Neuronal stem cell (in vitro differentiated cells): Measurements from ENCODE around the gene RAB5A.
"Not testable (repeated sequence)": the region's sequence is repeated elsewhere in the genome, so short reads cannot be mapped to it uniquely, and the experiment has no call there.

Experiments used
- DNase-seq: peaks from one replicate; pipeline ENCODE4 v3.0.0-alpha.2; 2013; ENCODE audit warnings: low spot score
- H2AFZ ChIP-seq: one replicate; pipeline ENCODE4 v1.6.1; 2013; ENCODE audit warnings: mild to moderate bottlenecking, low read length, inconsistent platforms
- H2AK5ac ChIP-seq: 2 replicates; pipeline ENCODE4 v1.6.1; 2013; ENCODE audit warnings: low read depth, mild to moderate bottlenecking, inconsistent platforms, low read length, moderate library complexity, mixed read lengths
- H2BK120ac ChIP-seq: 2 replicates; pipeline ENCODE4 v1.6.1; 2013; ENCODE audit warnings: low read depth, mild to moderate bottlenecking, inconsistent platforms, low read length, moderate library complexity, mixed read lengths
- H2BK12ac ChIP-seq: one replicate; pipeline ENCODE4 v1.6.1; 2013; ENCODE audit warnings: low read length, inconsistent platforms
- H2BK15ac ChIP-seq: 2 replicates; pipeline ENCODE4 v1.6.1; 2013; ENCODE audit warnings: mild to moderate bottlenecking, low read length, inconsistent platforms, mixed read lengths
- H2BK5ac ChIP-seq: one replicate; pipeline ENCODE4 v1.6.1; 2013; ENCODE audit warnings: inconsistent platforms, mild to moderate bottlenecking, low read length, moderate library complexity
- H3K14ac ChIP-seq: one replicate; pipeline ENCODE4 v1.6.1; 2013; ENCODE audit warnings: low read length, inconsistent platforms
- H3K18ac ChIP-seq: 2 replicates; pipeline ENCODE4 v1.6.1; 2013; ENCODE audit warnings: low read length, inconsistent platforms
- H3K23ac ChIP-seq: 2 replicates; pipeline ENCODE4 v1.6.1; 2013; ENCODE audit warnings: low read depth, mild to moderate bottlenecking, mixed read lengths, low read length, inconsistent platforms; ENCODE audit not compliant: poor library complexity
- H3K27ac ChIP-seq: replicated peaks from 3 replicates; pipeline ENCODE4 v1.5.1; 2013; ENCODE audit warnings: low read length, inconsistent platforms
- H3K27me3 ChIP-seq, 3 experiments: 2 replicates each; pipeline ENCODE4 v1.6.1; 2013; ENCODE audit warnings: low read length in 3 of 3, mild to moderate bottlenecking in 2 of 3, inconsistent platforms in 1 of 3, low read depth in 1 of 3, mixed read lengths in 1 of 3, moderate library complexity in 1 of 3; ENCODE audit not compliant: control insufficient read depth in 3 of 3, insufficient read depth in 3 of 3
- H3K36me3 ChIP-seq, 2 donors: replicated peaks in 1 of 2; 2 replicates each; pipeline ENCODE4 v1.6.1; 2013; ENCODE audit warnings: low read length in 2 of 2; ENCODE audit not compliant: control insufficient read depth in 2 of 2, insufficient read depth in 2 of 2
- H3K4ac ChIP-seq: 2 replicates; pipeline ENCODE4 v1.6.1; 2013; ENCODE audit warnings: inconsistent platforms, mild to moderate bottlenecking, low read length, moderate library complexity
- H3K4me1 ChIP-seq, 2 donors: 1 replicate in 1 of 2; 2 replicates in 1 of 2; pipeline ENCODE4 v1.6.1; 2013; ENCODE audit warnings: low read length in 2 of 2, low read depth in 1 of 2; ENCODE audit not compliant: control insufficient read depth in 2 of 2, insufficient read depth in 1 of 2
- H3K4me2 ChIP-seq: one replicate; pipeline ENCODE4 v1.6.1; 2013; ENCODE audit warnings: mild to moderate bottlenecking, low read length, inconsistent platforms; ENCODE audit not compliant: insufficient read depth, poor library complexity, severe bottlenecking
- H3K4me3 ChIP-seq, 2 donors: 2 replicates each; pipeline ENCODE4 v1.5.1; 2013; ENCODE audit warnings: low read length in 2 of 2, mild to moderate bottlenecking in 2 of 2, inconsistent platforms in 1 of 2, moderate library complexity in 1 of 2
- H3K79me1 ChIP-seq: one replicate; pipeline ENCODE4 v1.6.1; 2013; ENCODE audit warnings: low read depth, mild to moderate bottlenecking, inconsistent platforms, low read length, moderate library complexity
- H3K9ac ChIP-seq: one replicate; pipeline ENCODE4 v1.6.1; 2013; ENCODE audit warnings: mild to moderate bottlenecking, low read depth, low read length, inconsistent platforms; ENCODE audit not compliant: poor library complexity
- H3K9me3 ChIP-seq, 2 donors: replicated peaks in 1 of 2; 2 replicates each; pipeline versions ENCODE3 to v1.6.1; 2013; ENCODE audit warnings: low read length in 2 of 2, mild to moderate bottlenecking in 2 of 2, inconsistent platforms in 1 of 2, low read depth in 1 of 2, mixed read lengths in 1 of 2, moderate library complexity in 1 of 2; ENCODE audit not compliant: control insufficient read depth in 2 of 2, insufficient read depth in 1 of 2
- H4K8ac ChIP-seq: one replicate; pipeline ENCODE4 v1.6.1; 2013; ENCODE audit warnings: low read depth, mild to moderate bottlenecking, inconsistent platforms, low read length, moderate library complexity
- H4K91ac ChIP-seq: one replicate; pipeline ENCODE4 v1.6.1; 2013; ENCODE audit warnings: low read length, low read depth, mild to moderate bottlenecking, inconsistent platforms; ENCODE audit not compliant: poor library complexity
- WGBS, 2 donors: extraction: QIAGEN DNeasy Blood & Tissue Kit; methylation state at CpG; one replicate each; pipeline ENCODE4 v1.1.7; 2013; ENCODE audit warnings: missing lambda C conversion rate in 2 of 2, mixed read lengths in 1 of 2; ENCODE audit not compliant: insufficient read length in 2 of 2, insufficient replicate concordance in 1 of 2; ENCODE audit errors: extremely low coverage in 2 of 2; 5-methylcytosine and 5-hydroxymethylcytosine counted together

The RAB5A gene

DNA sequence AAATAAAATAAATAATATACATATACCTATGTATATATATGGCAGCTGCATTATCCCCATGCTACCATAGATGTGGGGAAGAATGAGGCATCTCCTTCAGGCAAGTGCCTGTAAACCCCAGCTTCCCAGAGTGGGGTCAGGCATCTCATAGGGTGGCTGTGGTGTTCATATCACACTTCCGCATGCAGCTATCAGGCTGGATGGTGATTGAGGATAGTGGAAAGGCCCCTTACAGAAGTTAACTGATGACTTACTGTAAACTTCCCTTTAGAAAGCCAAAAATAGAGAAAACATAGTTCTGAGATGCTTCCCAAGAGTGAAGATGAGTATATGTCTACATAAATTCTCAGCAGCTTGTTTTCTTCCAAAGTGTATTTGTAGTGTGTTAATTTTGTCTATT lies 68.6 kb downstream of the RAB5A start:
- no peak overlapping the region for H3K4ac ChIP-seq
- H3K27ac ChIP-seq, result no peak overlapping the region
- no peak overlapping the region for H3K9ac ChIP-seq
- peak overlapping the region; percentile 38 for H3K14ac ChIP-seq
- H2BK5ac ChIP-seq, result no peak overlapping the region
- no peaks in the 10 kb centered on the region for H3K4me1 ChIP-seq
- no peaks in the 10 kb centered on the region for H3K9me3 ChIP-seq
- no peak overlapping the region for H3K18ac ChIP-seq
- no peak overlapping the region for H3K4me2 ChIP-seq
- no CpG with 5 or more reads among the region's 1 CpG for WGBS, 2 donors
- no peak overlapping the region for H2BK120ac ChIP-seq
- no peak overlapping the region for H2AFZ ChIP-seq
- H3K23ac ChIP-seq, result no peak overlapping the region
- H2BK12ac ChIP-seq, result no peak overlapping the region
- no peaks in the 10 kb centered on the region for H3K36me3 ChIP-seq
- no peaks in the 10 kb centered on the region for H3K79me1 ChIP-seq
- H2BK15ac ChIP-seq, result no peak overlapping the region
- DNase-seq, result no peak
- H4K91ac ChIP-seq, result no peak overlapping the region
- H4K8ac ChIP-seq, result no peak overlapping the region
- no peak overlapping the region for H2AK5ac ChIP-seq
- no peaks in the 10 kb centered on the region for H3K27me3 ChIP-seq
- no peak overlapping the region for H3K4me3 ChIP-seq

DNA sequence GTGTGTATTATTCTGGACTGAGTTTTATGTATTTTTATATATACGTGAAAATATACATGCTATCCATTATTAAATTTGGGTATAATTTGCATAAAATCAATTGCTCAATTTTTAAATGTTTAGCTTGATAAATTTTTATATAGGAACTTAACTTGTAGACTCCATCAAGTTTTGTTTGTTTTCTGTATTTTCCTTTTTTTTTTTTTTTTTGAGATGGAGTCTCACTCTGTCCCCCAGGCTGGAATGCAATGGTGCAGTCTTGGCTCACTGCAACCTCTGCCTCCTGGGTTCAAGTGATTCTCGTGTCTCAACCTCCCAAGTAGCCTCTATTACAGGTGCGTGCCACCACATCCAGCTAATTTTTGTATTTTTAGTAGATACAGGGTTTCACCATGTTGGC lies 69.2 kb downstream of the RAB5A start:
- not testable (repeated sequence) for H3K18ac ChIP-seq, H3K14ac ChIP-seq, H3K4me1 ChIP-seq, H3K27ac ChIP-seq, H2AK5ac ChIP-seq, H4K8ac ChIP-seq, H3K9me3 ChIP-seq, H2BK120ac ChIP-seq, H3K9ac ChIP-seq, H4K91ac ChIP-seq, DNase-seq, H2BK5ac ChIP-seq, H3K79me1 ChIP-seq, H3K23ac ChIP-seq, H2AFZ ChIP-seq, H3K4ac ChIP-seq, H2BK15ac ChIP-seq, H3K4me3 ChIP-seq, H3K36me3 ChIP-seq, H2BK12ac ChIP-seq, H3K27me3 ChIP-seq, H3K4me2 ChIP-seq
- WGBS, 2 donors, result no CpG with 5 or more reads among the region's 3 CpGs

DNA sequence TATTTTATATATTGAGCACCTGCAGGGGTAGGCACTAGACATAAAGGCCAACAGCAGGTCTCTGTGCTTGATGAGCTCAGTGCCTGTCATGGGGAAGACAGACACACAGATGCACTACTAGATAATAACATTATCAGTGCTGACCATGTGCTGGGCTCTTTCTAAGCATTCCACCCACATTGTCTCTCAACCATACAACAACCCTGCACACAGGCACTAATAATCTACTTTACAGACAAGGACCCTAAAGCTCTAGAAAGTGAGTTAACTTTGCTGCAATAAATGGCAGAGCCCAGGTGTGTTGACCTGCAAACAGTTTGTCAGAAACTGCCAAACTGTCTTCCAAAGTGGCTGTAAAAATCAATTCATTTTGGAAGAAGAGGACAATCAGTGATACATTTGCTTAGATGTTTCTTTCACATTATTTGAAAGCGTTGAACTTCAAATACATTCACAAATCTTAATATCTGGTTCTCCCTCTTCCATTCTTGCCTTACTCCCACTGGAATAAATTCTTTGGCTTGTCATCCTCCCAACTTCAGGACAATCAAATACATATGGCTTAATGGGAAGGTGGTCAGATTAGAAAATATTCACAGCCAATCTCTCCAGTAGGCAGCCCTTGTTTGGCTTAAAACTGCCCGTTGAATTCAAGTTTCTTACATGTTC lies 76.2 kb downstream of the RAB5A start:
- no peak for DNase-seq
- no peak overlapping the region for H3K18ac ChIP-seq
- peaks cover 0 to 4% of the 10 kb centered on the region in 2 donors for H3K4me1 ChIP-seq
- no peak overlapping the region for H3K4ac ChIP-seq
- H2BK15ac ChIP-seq, result no peak overlapping the region
- H2AFZ ChIP-seq, result peak overlapping the region; percentile 21
- no peak overlapping the region for H3K23ac ChIP-seq
- H3K9me3 ChIP-seq, result no peaks in the 10 kb centered on the region
- H3K4me2 ChIP-seq, result no peak overlapping the region
- no peak overlapping the region for H2BK12ac ChIP-seq
- H4K91ac ChIP-seq, result no peak overlapping the region
- H2AK5ac ChIP-seq, result no peak overlapping the region
- peak overlapping the region; percentile 77 for H3K27ac ChIP-seq
- no peaks in the 10 kb centered on the region for H3K27me3 ChIP-seq
- H3K4me3 ChIP-seq, result no peak overlapping the region
- no peak overlapping the region for H4K8ac ChIP-seq
- no peak overlapping the region for H2BK5ac ChIP-seq
- H3K9ac ChIP-seq, result no peak overlapping the region
- H3K79me1 ChIP-seq, result no peaks in the 10 kb centered on the region
- H3K14ac ChIP-seq, result no peak overlapping the region
- no peak overlapping the region for H2BK120ac ChIP-seq
- WGBS, 2 donors, result no CpG with 5 or more reads among the region's 2 CpGs
- H3K36me3 ChIP-seq, result no peaks in the 10 kb centered on the region

DNA sequence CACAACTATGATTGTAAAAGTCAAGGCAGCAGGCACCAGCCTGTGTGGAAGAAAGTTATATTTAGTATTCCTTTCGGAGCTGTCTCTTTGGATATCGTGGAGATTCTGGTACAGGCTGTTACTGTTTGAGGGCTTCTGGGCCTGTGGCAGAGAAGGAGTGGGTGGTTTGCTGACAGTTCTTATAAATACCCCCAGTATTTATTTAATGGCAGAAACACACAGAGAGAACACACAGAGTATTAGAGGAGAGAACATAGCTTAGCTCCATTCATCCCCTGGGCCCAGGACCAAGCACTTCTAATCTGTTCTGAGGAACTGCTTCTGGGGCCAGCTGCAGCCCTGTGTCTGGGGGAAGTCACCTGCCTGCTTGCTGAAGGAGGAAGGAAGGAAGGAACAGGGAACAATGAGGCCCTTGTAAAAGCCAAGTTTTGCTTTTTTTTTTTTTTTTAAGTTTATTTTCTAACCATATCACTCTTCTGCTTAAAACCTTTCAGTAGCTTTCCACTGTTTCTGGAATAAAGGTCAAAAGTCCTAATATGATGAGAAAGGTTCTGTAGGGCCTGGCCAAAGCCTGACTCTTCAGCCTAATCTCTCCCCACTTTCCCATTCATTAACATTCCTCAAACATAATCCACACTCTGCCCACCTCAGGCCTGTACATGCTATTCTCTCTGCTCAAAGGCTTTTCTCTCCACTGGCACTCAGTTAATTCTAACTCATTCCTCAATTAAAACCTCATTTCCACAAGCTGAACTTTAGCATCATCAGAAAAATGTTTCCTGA lies 76.9 kb downstream of the RAB5A start:
- Histone ChIP-seq H2AFZ (peak overlapping the region; percentile 21), H2BK12ac (no peak overlapping the region), H4K91ac (no peak overlapping the region), H2BK15ac (no peak overlapping the region), H3K4ac (no peak overlapping the region), H4K8ac (no peak overlapping the region), H3K27ac (peak overlapping the region; percentile 77), H3K9ac (no peak overlapping the region), H3K14ac (no peak overlapping the region), H3K4me1 (peaks cover 0 to 6% of the 10 kb centered on the region in 2 donors), H3K36me3 (no peaks in the 10 kb centered on the region), H3K9me3 (no peaks in the 10 kb centered on the region), H3K79me1 (no peaks in the 10 kb centered on the region), H3K18ac (no peak overlapping the region), H2AK5ac (no peak overlapping the region), H2BK120ac (no peak overlapping the region), H3K23ac (no peak overlapping the region), H3K4me2 (no peak overlapping the region), H2BK5ac (no peak overlapping the region), H3K4me3 (no peak overlapping the region), H3K27me3 (no peaks in the 10 kb centered on the region)
- no CpG with 5 or more reads among the region's 2 CpGs for WGBS, 2 donors
- DNase-seq, result no peak
